Stomach (tissue), 19 donors: ENCODE measurements around the gene C16orf46. TPM values are rescaled to one million over a fixed set of nuclear protein-coding genes. Genes with fewer than 3 reads are reported as not detected.

Experiments
- DNase-seq, 2 donors: peaks; one replicate each; pipeline versions ENCODE4 v3.0.0 to v3.0.0-alpha.2; 2013 to 2019
- H3K27ac ChIP-seq, 5 donors: fragments of 200-600 bp in 4 of 5; sonication (generic) in 4 of 5; one replicate each; pipeline ENCODE4 v1.5.1; 2013 to 2019; ENCODE audit warnings: mild to moderate bottlenecking in 1 of 5, moderate library complexity in 1 of 5
- H3K27me3 ChIP-seq, 3 donors: fragments of 200-600 bp; sonication (generic); one replicate each; pipeline ENCODE4 v1.5.1; 2017 to 2019; ENCODE audit warnings: mixed run types in 1 of 3
- H3K36me3 ChIP-seq, 4 donors: fragments of 200-600 bp; sonication (generic); 1 replicate in 3 of 4; 2 replicates in 1 of 4; pipeline ENCODE4 v1.5.1; 2016 to 2019
- H3K4me1 ChIP-seq, 4 donors: fragments of 200-600 bp; sonication (generic); one replicate each; pipeline ENCODE4 v1.5.1; 2016 to 2019
- H3K4me3 ChIP-seq, 4 donors: fragments of 200-600 bp; sonication (generic) in 3 of 4; one replicate each; pipeline ENCODE4 v1.5.1; 2016 to 2019; ENCODE audit warnings: mild to moderate bottlenecking in 1 of 4
- H3K9me3 ChIP-seq, 4 donors: fragments of 200-600 bp; sonication (generic); one replicate each; pipeline ENCODE4 v1.5.1; 2016 to 2019
- EP300 ChIP-seq: sonication (generic); formaldehyde crosslinking; IDR thresholded peaks from one replicate; pipeline ENCODE4 v1.6.1; 2017; ENCODE audit warnings: antibody characterized with exemption
- POLR2A ChIP-seq, 4 donors: fragments of 450-650 bp; IDR thresholded peaks; one replicate each; pipeline ENCODE4 v1.6.1; 2016; ENCODE audit warnings: antibody characterized with exemption in 4 of 4, control low read depth in 2 of 4, mild to moderate bottlenecking in 1 of 4, moderate library complexity in 1 of 4
- POLR2AphosphoS5 ChIP-seq, 3 donors: sonication (generic); formaldehyde crosslinking; IDR thresholded peaks; one replicate each; pipeline ENCODE4 v1.6.1; 2016; ENCODE audit warnings: antibody characterized with exemption in 3 of 3
- WGBS, 5 donors: extraction: QIAGEN DNeasy Blood & Tissue Kit in 3 of 5; methylation state at CpG; one replicate each; pipeline versions ENCODE4 v1.1.5 to v1.1.7; 2013 to 2018; 5-methylcytosine and 5-hydroxymethylcytosine counted together
- intact Hi-C: fragments of 100-400 bp; cut with DNase I; formaldehyde crosslinking; loops from one replicate; pipeline ENCODE4 v1.15.1; 2023; ENCODE audit warnings: low total_unique reads
- long read RNA-seq, 10 donors: transcript quantifications; one replicate each; lab custom pipeline, GENCODE V29; 2026
- polyA plus RNA-seq, 3 donors: library from polyadenylated mRNA; stranded (reverse); fragments of 200-250 nt; gene quantifications; one replicate each; pipeline ENCODE4 v1.2.3, GENCODE V29; 2013
- total RNA-seq, 5 donors: library from RNA; depleted of rRNA; stranded (reverse); fragments of >200 nt; gene quantifications; one replicate each; pipeline versions ENCODE4 v1.1.0 to v1.2.3, GENCODE V29; 2014 to 2016
- TF ChIP-seq, protein P1 (sequence below), 7 experiments: fragments of 450-650 bp in 4 of 7; fragments of 200-600 bp in 3 of 7; sonication (generic) in 3 of 7; IDR thresholded peaks; one replicate each; pipeline ENCODE4 v1.5.1; 2016 to 2019; ENCODE audit warnings: antibody characterized with exemption in 7 of 7, control low read depth in 2 of 7, mild to moderate bottlenecking in 1 of 7
- donor health status: healthy with polysubstance abuse.
- donor health status: Bipolar disorder and iron deficiency.
- donor health status: healthy.

The C16orf46 gene, protein sequence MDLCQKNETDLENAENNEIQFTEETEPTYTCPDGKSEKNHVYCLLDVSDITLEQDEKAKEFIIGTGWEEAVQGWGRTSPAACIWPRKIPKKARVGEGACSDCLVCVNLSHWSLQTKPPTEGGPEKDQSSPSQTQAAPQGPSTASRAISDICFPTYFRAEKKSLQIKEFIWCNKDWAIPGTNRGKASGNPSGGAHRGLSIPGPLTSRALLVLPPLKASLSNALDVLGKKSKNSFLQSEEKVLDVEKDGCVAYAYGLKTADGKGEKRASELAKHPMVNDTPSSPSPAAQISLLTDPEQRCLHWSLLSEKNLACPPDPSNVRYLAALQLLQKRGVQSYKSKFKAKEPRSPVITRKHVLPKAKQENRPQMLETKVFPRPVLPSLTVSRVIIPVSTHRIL
- total RNA-seq (under 1 TPM in 1 of 5 donors, not detected in 4; 0.73 TPM), polyA plus RNA-seq (1 to 10 TPM in 1 of 3 donors, under 1 TPM in 2; 0.44 to 1.1 (median 0.50) TPM)
- long read RNA-seq, donor 1, result 0 reads
- long read RNA-seq, donor 2, partial matches to known transcripts, result 0 of 1 reads
- long read RNA-seq, donor 2, other reads (novel, unspliced or antisense), result 0 of 1 reads
- long read RNA-seq, donor 3, result 0 reads
- long read RNA-seq, donor 4, result 0 reads
- long read RNA-seq, donor 5, result 0 reads
- long read RNA-seq, donor 6, result 0 reads
- long read RNA-seq, donor 7, result 0 reads
- long read RNA-seq, donor 8, result 0 reads
- long read RNA-seq, donor 9, result 0 reads
- long read RNA-seq, donor 10, result 0 reads

DNA sequence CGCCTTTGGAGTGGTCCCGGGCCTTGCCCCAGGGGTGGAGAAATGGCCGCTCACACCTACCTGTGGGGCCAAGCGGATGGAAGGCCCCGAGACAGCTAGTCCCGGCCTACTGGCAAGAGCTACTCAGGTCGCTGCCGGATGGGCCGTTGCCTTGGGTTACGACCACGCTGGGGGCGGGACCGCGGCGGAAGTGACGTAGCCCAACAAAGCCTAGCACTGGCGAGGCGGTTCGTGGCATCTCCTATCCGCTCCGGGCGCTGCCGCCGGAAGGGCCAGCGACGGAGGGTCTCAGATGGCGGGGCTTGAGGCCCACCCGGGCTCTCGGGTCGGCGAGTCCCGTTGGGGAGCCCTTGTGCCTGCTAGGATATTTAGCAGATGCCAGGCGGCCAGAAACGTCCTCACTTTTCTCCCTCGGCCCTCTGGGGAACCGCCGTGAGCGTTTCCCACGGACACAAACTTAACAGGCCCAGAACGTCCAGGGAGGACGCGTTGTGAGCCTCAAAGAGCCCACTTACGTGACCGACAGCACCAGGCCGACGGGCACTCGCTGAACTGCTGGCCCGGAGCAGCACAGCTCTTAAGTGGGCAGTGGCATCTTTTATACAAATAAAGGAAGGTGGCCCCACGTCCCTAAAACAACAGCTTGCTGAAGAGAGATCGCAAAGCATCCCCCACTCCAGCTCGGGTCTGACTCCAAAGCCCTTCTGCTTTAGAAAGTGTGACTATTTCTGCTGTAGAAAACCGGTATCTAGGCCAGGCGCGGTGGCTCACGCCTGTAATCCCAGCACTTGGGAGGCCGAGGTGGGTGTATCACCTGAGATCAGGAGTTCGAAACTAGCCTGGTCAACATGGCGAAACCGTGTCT lies at the start of gene C16orf46:
Gene C16orf46, minus strand, starts transcription at position 163 of the 865 bp plus-strand sequence. CDS start 13,283 bp downstream, outside the sequence.
- TF ChIP-seq POLR2A (IDR thresholded peaks at IDR 0.05) (peak in 2 of 4 donors; percentile 42 to 44), POLR2AphosphoS5 (IDR thresholded peaks at IDR 0.05) (peak; percentile 72 to 98 (median 95)), EP300 (no peak)
- TF ChIP-seq, protein P1, sequence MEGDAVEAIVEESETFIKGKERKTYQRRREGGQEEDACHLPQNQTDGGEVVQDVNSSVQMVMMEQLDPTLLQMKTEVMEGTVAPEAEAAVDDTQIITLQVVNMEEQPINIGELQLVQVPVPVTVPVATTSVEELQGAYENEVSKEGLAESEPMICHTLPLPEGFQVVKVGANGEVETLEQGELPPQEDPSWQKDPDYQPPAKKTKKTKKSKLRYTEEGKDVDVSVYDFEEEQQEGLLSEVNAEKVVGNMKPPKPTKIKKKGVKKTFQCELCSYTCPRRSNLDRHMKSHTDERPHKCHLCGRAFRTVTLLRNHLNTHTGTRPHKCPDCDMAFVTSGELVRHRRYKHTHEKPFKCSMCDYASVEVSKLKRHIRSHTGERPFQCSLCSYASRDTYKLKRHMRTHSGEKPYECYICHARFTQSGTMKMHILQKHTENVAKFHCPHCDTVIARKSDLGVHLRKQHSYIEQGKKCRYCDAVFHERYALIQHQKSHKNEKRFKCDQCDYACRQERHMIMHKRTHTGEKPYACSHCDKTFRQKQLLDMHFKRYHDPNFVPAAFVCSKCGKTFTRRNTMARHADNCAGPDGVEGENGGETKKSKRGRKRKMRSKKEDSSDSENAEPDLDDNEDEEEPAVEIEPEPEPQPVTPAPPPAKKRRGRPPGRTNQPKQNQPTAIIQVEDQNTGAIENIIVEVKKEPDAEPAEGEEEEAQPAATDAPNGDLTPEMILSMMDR (IDR thresholded peaks at IDR 0.05), result no peak
- Histone ChIP-seq H3K36me3 (peaks cover 0 to 8% (median 0%) of the 10 kb centered on the region in 4 donors), H3K27ac (peak within 1 kb of the TSS; percentile 91 to 95 (median 94)), H3K27me3 (no peaks in the 10 kb centered on the region), H3K4me1 (peaks cover 0 to 14% (median 9%) of the 10 kb centered on the region in 4 donors), H3K4me3 (peak within 1 kb of the TSS; percentile 64 to 77 (median 66)), H3K9me3 (no peaks in the 10 kb centered on the region)
- intact Hi-C loops, result no loop called here
- 10 to 15% (median 11%) methylated on average over 43 to 59 of the region's 59 CpGs for WGBS, 5 donors
- peak; percentile 99 for DNase-seq

DNA sequence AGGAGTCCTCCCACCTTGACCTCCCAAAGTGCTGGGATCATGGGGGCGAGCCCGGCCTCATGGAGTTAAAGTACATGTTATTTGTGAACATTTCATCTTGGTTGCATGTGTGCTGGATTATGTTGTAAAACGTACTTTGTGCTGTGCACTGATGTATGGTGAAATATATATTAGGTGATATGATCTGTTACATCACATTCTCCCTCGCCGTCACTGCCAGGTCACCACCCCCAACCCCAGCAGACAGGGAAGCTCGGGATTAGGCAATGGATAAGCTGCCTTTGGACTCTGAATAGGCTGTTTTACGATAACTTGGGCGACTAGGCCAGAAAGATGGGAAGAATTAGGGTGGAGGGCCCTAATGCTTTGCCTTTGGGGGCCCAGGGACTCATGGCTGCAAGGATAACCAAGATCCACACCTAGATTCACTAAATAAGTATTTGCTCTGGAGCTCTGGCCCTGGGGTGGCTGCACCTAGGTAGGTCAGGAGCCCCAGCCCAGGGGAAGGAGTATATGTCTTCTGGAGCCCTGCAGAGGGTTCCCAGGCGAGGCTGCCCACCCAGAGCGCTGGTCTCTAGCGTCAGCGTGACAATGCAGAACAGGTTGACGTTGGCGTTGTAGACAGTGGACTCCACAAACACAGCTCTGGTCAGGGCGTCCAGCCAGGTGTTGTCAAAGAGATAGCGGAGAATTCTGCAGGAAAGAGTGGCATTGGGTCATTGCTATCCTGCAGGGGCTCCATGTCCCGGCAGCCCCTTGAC lies 46.2 kb upstream of the C16orf46 start:
- no peak overlapping the region for H3K27ac ChIP-seq

DNA sequence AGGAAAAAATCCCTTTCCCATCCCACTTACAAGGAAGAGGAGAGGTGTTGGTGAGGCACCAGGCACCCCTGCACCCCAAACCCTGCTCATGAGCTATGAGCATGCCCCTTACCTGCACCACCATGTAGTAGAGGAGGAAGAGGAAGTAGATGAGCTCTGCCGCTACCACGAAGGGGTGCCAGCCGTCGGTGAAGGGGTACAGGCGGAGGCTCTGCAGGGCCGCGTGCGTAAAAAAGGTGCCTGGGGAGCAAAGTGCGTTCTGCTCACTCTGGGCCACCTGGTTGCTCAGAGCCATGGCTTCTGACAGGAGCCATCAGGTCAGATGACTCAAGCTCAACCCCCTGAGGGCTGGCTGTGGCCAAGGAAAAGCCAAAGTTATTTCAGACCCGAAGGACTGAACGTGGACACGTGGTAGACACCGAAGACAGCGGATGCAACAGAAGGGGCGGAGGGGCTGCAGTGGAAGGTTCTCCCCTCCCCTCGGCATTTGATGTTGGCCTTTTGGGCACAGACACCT lies 44.5 kb upstream of the C16orf46 start:
- DNase-seq, result no peak
- intact Hi-C loops, result no loop called here
- Histone ChIP-seq H3K27ac (no peak overlapping the region), H3K4me3 (no peak overlapping the region), H3K9me3 (no peaks in the 10 kb centered on the region), H3K27me3 (peaks cover 0 to 5% (median 0%) of the 10 kb centered on the region in 3 donors), H3K4me1 (no peaks in the 10 kb centered on the region), H3K36me3 (no peaks in the 10 kb centered on the region)
- TF ChIP-seq, protein P1 (IDR thresholded peaks at IDR 0.05), result no peak
- TF ChIP-seq POLR2AphosphoS5 (IDR thresholded peaks at IDR 0.05) (no peak), EP300 (no peak), POLR2A (IDR thresholded peaks at IDR 0.05) (no peak)
- 85 to 93% (median 89%) methylated on average over 16 of the region's 16 CpGs for WGBS, 5 donors

More for the DNA sequence above, 46.2 kb upstream of the C16orf46 start:
- intact Hi-C loops, result no loop called here
- Histone ChIP-seq H3K9me3 (no peaks in the 10 kb centered on the region), H3K27me3 (no peaks in the 10 kb centered on the region), H3K36me3 (no peaks in the 10 kb centered on the region), H3K4me1 (no peaks in the 10 kb centered on the region), H3K4me3 (no peak overlapping the region)
- no peak for DNase-seq
- 77 to 84% (median 79%) methylated on average over 17 of the region's 17 CpGs for WGBS, 5 donors
- no peak for TF ChIP-seq POLR2AphosphoS5 (IDR thresholded peaks at IDR 0.05)
- TF ChIP-seq EP300, result no peak
- no peak for TF ChIP-seq POLR2A (IDR thresholded peaks at IDR 0.05)
- TF ChIP-seq, protein P1 (IDR thresholded peaks at IDR 0.05), result no peak
